GM18868 (cell line): Measurements from ENCODE around the gene PRCP.
"Not testable (repeated sequence)": the region's sequence is repeated elsewhere in the genome, so short reads cannot be mapped to it uniquely, and the experiment has no call there.

Experiments
- ATAC-seq: cut with Tn5 transposase; IDR thresholded peaks from one replicate; pipeline ENCODE4 v1.9.1; 2021; ENCODE audit warnings: mild to moderate bottlenecking, moderate library complexity; ENCODE audit not compliant: unreplicated experiment

The PRCP gene

DNA sequence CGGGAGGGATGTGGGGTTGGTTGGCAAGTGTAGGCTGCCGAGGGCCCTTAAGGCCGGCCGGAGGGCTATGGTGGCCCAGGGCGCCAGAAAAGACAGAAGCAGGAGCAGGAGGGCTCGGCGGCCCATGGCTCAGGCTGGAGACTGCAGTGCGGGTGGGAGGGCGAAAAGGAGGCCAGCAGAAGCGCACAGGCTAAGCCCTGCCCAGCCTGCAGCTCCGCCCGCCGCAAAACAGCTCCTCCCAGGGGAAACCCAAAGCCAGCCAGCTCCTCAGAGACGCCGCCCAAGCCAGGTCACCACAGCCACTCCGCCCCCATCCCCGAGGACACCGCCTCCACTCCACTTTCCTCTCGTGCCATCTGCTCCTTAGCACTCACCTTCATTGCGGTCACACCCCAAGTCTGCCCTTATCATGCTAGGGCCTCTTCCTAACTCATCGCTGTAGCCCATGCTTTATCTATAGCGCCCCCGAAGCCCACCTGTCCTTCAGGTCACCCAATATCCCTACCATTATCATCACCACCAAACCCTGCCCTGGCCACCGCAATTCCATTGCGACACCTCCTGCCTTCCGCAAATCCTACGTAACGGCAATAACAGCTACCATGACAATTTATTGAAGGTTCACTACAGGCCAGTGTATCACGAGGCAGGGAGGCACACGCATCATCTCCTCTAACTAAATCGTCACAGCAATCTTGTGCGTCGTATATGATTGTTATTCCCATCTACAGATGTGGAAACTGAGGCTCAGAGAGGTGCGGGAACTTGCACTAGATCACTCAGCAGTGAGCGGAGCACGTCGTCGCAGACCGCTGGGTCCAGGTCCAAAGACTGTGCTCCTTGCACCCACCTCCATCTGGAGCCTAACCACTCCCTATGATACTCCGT lies at the start of gene PRCP:
PRCP (minus strand) TSS at position 154 of the 888 bp plus-strand sequence; CDS start at position 126, 28 bp downstream.
- peak; percentile 78 for ATAC-seq

DNA sequence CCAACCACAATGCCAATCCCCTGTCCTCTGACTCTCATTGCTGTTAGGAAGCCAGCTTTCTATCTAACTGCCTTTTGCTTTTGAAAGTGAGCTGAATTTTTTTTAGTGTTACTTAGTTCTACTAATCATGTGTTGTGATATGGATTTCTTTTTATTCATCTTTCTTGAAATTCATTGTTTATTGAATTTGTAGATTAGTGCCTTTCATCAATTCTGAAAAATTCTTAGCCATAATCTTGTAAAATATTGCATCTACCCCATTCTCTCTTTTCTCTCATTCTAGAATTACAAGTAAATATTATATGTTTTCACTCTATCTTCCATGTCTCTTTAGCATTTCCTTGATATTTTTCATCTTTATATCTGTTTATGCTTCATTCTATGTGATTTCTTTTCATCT lies 49.1 kb upstream of the PRCP start:
- ATAC-seq, result no peak

DNA sequence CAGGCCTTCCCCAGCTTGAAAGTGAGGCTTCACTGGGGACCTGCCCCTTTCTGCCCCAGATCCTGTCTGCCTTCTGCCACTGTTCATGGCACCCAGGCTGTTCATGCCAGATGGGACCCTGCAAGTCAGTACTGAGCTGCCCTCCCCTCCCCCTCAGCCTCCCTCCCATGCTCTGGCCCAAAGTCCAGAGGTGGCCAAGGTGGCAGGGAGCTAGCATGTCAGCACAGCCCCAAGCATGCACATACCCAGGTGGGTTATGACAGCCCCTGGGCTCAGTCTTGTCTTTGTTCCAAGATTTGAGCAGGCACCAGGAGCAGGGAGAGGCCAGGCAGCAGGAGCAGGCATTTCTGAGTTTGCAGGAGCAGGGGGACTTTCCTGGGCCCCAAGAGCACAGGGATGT lies 45.5 kb upstream of the PRCP start:
- no peak for ATAC-seq

DNA sequence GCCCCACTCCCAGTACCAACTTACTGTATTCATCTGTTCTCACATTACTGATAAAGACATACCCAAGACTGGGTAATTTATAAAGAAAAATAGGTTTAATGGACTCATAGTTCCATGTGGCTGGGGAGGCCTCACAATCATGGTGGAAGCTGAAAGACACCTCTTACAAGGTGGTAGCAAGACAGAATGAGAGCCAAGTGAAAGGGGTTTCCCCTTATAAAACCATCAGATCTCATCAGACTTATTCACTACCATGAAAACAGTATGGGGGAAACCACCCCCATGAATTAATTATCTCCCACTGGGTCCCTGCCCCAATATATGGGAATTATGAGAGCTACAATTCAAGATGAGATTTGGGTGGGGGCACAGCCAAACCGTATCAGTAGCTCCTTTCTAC lies 44.8 kb upstream of the PRCP start:
- ATAC-seq, result not testable (repeated sequence)

DNA sequence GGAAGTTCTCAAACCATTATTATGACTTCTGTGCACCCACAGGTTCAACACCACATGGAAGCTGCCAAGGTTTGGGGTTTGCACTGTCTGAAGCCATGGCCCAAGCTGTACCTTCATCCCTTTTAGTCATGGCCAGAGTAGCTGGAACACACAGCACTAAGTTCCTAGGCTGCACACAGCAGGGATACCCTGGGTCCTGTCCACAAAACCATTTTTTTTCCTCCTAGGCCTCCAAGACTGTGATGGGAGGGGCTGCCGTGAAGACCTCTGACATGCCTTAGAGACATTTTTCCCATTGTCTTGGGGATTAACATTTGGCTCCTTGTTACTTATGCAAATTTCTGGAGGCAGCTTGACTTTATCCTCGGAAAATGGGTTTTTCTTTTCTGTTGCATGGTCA lies 44.0 kb upstream of the PRCP start:
- ATAC-seq, result no peak

DNA sequence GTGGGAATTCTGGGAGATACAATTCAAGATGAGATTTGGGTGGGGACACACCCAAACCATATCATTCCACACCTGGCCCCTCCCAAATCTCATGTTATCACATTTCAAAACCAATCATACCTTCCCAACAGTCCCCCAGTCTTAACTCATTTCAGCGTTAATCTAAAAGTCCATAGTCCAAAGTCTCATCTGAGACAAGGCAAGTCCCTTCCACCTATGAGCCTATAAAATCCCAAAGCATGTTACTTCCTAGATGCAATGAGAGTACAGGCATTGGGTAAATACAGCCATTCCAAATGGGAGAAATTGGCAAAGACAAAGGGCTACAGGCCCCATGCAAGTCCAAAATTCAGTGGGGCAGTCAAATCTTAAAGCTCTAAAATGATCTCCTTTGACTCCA lies 43.2 kb upstream of the PRCP start:
- not testable (repeated sequence) for ATAC-seq

DNA sequence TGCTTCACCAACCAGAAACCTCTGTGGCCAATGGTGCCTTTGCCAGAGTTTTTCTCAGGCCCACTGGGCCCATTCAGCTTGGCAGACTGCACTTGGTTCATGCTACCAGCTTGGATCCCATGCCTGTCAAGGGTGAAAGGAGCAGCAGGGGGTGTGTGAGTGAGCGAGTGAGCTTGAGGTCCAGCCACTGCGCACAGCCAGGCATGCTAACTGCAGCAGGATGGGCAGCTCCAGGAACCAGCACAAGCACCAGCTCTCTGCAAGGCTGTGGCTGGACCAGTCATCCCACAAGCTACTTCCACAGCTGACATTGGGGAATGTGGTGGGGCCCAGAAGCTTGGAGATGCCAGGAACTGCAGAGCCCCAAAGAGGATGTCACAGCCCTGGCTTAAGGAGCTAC lies 42.1 kb upstream of the PRCP start:
- no peak for ATAC-seq

DNA sequence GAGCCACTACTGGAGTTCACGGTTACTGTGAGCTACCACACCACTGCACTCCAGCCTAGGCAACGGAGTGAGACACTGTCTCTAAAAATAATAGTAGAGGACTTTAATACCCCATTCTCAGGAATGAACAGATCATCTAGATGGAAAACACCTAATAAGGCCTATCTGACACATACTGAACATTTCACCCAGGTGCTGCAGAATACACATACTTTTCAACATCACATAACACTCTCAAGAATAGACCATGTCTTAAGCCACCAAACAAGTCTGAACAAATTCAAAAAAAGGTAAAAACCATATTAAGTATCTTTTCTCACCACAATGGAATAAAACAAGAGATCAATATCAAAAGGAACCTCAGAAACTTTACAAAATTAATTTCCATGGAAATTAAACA lies 39.2 kb upstream of the PRCP start:
- ATAC-seq, result no peak

DNA sequence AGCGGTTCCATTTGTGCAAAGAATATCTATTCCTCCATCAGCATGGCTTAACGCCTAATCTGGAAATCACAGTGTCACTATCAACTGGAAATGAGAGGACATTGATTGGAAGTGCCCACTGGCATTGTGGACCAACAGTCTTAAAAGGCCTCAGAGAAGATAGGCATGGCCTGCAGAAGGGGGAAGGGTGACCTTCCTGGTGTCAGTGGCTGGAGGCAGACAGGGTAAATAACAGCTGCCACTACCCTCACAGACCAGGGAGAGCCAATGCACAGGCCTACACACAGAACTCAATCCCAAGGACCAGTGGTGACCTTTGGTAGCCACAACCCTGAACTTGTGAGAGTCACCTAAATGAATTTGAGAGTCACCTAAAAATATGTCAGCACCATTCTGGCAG lies 37.3 kb upstream of the PRCP start:
- no peak for ATAC-seq

DNA sequence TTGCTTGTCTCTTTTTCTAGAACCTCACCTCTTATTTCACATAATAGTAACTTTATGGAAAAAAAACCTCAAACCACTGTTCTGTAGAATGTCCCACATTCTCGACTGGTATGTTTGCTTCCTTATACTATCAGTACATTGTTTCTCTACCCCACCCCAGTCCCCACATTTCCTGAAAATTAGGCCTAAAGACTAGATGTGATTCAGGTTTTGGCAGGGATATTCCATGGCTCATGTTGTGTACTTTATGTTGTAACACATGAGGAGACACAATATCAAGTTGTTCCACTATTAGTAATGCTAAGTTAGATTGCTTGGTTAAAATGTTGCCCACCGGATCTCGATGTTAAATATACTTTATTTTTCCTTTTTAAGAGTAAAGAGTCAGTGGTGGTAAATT lies 36.0 kb upstream of the PRCP start:
- no peak for ATAC-seq

DNA sequence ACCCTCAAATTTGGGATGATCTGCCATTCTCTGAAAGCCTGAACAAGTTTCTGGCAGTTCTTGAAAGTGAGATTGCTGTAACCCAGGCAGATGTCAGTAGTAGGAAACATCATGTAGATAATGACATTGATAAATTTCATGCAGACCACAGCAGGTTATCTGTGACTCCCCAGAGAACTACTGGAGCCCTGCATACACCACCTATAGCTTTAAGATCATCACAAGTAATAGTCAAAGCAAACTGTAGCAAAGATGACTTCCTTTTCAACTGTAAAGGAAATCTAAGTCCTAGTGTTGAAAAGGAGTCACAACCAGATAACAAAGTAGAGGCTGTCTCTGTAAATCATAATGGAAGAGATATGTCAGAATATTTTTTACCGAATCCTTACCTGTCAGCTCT lies 32.3 kb upstream of the PRCP start:
- ATAC-seq, result no peak

DNA sequence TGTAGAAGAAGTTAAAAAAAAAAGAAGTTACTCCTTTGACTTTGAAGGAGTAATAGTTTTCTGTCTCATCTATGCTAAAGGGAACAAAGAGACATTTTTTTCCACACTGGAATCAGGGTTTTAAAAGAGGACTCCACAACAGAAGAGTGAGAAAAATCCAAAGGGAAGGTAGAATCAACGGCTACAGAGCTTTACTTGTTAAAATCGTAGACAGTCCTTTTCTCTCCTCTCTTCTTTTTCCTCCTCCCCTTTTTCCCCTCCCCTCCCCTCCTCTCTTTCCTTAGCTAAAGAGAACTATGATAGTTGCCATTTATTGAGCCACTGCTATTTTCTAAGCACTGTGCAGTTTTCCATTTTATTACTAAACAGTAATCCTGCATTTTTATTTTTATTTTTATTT lies 30.5 kb upstream of the PRCP start:
- ATAC-seq, result no peak

DNA sequence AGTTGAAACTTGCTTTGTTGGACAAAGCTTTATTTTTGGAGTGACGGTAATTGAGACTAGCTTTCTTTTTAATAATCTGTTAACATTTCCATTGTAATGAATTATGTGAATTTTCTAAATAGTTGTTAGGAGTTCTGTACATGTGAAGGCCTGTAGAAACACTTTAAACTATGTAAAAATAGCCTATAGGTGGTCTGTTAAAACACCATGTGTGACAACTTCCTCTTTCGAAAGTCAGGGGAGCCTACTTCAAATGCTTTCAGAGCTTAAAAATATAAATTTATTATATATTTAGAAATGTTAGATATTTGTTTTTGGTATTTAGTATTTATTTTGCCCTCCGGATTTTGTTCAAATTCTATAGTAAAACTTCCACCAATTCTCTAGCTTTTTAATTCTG lies 30.0 kb upstream of the PRCP start:
- ATAC-seq, result peak; percentile 65

DNA sequence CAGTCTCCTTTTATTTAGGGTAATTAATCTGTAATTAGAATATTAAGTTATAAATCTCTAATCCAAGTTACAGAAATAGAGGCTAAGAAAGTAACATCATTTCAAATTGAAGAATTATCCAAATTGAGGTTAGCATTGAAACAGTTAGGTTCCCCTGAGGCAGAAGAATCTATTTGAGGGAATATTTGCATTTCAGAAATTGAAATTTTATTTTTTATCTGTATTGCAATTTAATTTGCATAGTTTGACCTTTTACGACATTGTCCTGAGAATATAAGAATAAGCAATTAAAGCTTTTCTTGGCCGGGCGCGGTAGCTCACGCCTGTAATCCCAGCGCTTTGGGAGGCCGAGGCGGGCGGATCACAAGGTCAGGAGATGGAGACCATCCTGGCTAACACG lies 28.9 kb upstream of the PRCP start:
- ATAC-seq, result no peak

DNA sequence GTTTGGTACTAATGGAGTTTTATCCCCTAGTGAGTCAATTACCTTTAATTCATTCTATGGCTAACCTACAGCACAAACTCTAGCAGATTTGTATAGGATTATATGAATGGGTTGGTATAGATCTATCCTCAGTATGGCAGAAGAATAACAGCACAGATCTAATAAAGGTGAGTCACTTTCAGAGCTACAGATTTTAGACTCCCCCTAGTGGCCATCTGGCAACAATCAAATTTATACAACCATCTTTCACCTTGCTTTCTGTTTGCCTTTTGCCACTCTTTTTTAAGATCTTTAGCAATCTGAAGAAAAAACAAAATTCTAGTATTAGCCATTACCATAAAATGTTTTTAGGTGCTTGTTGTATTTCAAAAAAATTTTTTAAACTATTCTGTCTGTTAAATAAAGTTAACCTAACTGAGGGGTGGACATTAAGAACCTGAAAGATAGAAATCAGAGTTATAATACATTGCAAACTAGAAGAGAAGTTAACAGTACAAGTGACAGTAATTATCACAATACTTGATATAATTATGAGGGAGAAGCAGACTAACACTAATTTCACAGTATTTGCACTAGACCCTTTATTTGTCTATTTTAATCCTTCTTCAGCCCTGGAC lies 27.1 kb upstream of the PRCP start:
- peak; percentile 57 for ATAC-seq

DNA sequence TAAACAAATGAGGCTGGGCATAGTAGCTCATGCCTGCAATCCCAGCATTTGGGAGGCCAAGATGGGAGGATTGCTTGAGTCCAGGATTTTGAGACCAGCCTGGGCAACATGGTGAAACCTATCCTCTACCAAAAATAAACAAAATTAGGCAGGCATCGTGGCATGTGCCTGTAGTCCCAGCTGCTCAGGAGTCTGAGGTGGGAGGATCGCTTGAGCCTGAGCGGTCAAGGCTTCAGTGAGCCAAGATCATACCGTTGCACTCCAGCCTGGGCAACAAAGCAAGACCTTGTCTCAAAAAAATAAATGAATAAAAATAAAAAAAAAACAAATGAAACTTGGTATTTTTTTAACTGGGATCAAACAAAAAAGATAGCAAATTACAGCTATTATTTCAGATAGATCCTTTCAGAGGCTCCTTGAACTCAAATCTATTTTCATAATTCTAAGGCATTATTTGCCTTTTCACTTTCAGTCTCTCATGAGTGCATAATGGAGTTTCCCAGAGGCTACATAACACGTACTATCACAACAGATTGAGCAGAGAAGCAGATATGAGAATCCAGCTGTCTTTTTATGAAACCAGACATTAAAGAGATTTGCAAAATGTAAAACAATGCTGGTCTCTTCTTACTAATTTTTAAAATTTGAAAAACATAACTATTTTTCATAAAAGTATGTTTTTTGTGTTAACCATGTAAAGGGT lies 24.4 kb upstream of the PRCP start:
- ATAC-seq, result peak; percentile 72

DNA sequence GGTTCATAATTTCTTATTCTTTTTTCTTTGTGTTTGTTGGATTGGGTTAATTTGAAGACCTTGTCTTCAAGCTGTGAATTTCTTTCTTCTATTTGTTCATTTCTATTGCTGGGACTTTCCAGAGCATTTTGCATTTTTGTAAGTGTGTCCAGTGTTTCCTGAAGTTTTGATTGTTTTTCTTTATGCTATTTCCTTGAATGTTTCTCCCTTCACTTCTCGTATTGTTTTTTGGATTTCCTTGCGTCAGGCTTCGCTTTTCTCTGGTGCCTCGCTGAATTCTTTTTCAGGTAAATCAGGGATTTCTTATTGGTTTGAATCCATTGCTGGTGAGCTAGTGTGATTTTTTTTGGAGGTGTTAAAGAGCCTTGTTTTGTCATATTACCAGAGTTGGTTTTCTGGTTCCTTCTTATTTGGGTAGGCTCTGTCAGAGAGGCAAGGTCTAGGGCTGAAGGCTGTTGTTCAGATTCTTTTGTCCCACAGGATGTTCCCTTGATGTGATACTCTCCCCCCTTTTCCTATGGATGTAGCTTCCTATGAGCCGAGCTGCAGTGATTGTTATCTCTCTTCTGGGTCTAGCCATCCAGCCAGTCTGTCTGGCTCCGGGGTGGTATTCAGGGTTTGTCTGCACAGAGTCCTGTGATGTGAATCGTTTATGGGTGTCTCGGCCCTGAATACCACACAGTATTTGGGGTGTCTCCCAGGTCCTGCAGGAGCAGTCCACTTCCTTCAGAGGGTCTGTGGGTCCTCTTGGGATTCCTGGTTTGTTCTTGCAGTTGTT lies 22.4 kb upstream of the PRCP start:
- ATAC-seq, result not testable (repeated sequence)

DNA sequence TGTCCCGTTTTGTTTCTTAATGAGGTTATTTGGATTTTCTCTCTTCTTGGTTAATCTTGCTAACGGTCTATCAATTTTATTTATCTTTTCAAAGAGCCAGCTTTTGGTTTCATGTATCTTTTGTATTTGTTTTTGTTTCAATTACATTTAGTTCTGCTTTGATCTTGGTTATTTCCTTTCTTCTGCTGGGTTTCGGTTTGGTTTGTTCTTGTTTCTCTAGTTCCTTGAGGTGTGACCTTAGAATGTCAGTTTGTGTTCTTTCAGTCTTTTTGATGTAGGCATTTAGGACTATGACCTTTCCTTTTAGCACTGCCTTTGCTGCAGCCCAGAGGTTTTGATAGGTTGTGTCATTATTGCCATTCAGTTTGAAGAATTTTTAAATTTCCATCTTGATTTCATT lies 20.0 kb upstream of the PRCP start:
- ATAC-seq, result not testable (repeated sequence)

DNA sequence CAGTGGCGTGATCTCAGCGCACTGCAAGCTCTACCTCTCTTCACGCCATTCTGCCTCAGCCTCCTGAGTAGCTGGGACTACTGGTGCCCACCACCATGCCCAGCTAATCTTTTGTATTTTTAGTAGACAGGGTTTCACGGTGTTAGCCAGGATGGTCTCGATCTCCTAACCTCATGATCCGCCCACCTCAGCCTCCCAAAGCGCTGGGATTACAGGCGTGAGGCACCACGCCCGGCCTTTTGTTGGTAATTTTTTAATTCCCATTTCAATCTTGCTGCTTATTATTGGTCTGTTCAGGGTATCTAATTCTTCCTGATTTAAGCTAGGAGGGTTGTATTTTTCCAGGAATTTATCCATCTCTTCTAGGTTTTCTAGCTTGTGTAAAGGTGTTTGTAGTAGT lies 19.6 kb upstream of the PRCP start:
- ATAC-seq, result not testable (repeated sequence)

DNA sequence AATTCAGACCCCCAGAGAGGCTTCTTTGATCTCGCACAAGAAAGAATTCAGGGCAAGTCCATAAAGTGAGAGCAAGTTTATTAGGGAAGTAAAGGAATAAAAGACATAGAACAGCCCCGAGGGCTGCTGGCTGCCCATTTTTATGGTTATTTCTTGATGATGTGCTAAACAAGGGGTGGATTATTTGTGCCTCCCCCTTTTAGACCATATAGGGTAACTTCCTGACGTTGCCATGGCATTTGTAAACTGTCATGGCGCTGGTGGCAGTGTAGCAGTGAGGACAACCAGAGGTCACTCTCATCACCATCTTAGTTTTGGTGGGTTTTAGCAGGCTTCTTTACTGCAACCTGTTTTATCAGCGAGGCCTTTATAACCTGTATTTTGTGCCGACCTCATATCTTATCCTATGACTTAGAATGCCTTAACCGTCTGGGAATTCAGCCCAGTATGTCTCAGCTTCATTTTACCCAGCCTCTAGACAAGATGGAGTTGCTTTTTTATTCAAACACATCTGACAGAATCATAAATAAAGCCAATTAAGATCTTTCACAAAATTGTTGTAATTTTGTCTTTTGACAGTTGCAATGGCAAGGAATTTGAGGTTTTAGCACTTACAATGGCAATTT lies 8.9 kb upstream of the PRCP start:
- ATAC-seq, result no peak

DNA sequence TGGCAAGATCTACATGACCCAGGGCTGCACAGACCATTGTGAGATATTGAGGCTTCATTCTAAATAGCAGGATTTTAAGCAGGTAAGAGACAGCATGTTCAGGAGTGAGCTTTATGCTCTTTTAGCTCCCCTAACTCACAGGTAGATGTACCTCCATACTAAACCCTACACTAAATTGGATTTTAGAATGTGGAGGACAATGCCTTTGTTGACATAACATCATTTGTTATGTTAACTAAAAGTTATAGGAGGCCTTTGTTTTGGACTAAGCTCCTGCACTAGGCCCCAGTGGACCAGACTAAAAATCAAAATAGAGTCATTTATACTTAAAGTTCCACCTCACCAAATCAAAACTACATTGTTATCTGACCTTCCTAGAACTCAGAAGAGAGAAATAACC lies 8.1 kb upstream of the PRCP start:
- no peak for ATAC-seq
